IPS-NIHi7 (cell line): ENCODE data around the gene BBS9.
A peak's percentile ranks its signal among the peaks of the same experiment; 100 is the strongest.
"Not testable (repeated sequence)": the region's sequence is repeated elsewhere in the genome, so short reads cannot be mapped to it uniquely, and the experiment has no call there.

Experiments
- DNase-seq: peaks from one replicate; pipeline ENCODE4 v3.0.0; 2012; ENCODE audit warnings: mixed read lengths; ENCODE audit errors: extremely low spot score

Gene BBS9

DNA sequence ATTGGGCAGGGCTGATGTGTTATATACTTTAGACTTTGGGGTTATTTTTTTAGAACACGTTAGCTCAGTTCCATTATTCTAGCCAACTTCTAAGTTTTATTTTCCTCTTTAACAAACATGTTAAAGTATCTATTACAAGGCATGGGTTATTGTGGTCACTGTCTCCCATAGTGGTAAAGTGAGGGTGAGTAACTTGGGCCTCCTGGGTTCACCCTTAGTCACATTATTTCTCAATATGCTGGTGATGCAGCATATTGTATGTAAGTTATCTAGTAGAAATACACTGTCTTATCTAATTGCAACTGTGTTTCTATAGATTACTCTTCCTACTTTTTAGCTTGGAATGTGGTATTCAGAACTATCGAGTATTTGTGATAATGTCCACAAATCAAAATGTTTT, 65.9 kb downstream of the BBS9 start:
- no peak for DNase-seq

DNA sequence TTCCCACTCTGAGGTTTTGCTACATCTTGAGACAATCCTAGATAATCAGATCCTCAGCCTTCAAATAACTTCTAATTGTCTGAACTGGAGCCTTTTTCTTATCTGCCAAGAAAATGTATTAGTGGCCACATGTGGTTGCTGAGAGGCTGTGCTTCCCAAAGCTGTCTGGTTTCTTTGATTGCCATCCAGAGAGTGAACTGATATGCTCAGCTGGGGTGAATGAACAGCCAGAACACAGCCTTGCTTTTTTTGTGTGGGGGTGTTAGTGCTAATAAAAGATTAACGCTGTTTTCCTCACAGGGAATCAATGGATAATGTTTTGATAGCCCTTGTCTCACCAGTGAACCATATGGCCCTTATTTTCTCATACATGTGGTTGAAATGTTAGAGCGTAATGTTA, 66.9 kb downstream of the BBS9 start:
- no peak for DNase-seq

DNA sequence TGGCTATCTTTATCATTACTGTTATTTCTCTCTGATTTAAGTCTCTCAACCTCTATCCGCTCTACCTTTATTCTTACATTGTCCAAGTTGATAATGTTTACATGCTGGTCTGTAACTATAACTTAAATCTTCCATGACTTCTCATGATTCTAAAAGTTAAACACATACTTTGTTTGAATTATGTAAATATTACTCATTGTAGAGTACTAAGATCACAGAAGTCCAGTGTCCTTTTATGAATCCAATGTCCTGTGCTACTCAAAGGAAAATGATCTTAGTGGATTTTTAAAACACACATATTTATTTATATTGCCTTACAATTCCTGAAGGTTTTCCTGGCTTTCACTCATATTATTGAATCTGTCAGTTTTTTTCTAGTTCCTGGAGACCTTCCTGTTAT, 70.9 kb downstream of the BBS9 start:
- DNase-seq, result no peak

DNA sequence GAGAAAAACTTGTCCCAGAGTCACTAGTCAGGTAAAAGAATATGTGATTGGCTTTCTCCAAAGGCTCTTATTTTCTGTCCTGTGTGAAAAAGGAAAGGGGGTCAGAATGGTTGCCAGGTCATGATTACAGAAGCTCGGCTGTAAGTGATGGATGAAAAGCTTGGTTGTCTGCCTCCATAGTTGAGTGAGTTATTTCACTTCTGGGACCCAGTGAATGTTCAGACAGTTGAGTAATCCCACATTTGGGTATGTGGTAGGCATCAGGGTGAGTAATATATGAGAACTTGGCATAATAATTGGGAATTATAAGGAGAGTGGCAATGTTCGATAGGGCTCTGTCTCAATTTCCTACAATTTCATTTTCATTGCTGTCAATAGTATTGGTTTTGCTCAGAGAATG, 72.5 kb downstream of the BBS9 start:
- DNase-seq, result no peak

DNA sequence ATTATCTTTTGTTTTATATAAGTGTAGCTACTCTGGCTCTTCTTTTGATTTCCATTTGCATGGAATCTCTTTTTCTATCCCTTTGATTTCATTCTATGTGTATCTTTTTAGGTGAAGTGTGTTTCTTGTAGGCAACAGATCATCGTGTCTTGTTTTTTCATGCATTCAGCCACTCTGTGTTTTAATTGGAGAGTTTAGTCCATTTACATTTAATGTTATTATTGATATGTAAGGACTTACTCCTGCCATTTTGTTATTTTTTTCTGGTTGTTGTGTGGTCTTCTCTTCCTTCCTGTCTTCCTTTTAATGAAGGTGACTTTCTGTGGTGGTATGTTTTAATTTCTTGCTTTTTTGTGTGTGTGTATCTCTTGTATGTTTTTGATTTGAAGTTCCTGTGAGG, 81.6 kb downstream of the BBS9 start:
- no peak for DNase-seq

DNA sequence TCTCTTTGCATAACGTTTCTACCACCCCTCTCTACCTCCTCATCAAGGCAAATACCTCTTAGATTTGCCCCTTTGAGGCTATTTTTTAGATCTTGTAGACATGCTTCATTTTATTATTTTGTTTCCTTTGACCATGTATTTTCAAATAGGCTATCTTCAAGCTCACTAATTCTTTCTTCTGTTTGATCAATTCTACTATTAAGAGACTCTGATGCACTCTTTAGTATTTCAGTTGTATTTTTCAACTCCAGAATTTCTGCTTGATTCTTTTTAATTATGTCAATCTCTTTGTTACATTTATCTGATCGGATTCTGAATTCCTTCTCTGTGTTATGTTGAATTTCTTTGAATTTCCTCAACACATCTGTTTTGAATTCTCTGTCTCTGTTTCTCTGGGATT, 82.8 kb downstream of the BBS9 start:
- DNase-seq, result no peak

DNA sequence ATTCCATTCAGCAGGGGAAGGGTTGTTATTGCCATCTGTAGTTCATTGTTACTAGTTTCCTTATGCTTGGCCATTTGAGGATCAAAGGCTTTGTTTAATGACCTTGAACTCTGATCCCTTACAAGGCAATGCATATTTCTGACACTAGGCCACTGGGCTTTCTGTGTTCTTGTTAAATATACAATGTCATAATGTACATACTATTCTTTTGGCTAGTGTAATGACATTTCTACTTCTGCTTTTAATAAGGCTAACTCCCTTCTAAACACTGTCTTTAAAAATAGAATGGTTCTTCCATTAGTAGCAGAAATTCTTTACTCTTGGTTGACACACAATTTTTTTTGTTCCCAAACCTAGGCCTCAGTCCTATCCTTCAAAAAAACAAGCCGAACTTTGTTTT, 86.6 kb downstream of the BBS9 start:
- DNase-seq, result no peak

DNA sequence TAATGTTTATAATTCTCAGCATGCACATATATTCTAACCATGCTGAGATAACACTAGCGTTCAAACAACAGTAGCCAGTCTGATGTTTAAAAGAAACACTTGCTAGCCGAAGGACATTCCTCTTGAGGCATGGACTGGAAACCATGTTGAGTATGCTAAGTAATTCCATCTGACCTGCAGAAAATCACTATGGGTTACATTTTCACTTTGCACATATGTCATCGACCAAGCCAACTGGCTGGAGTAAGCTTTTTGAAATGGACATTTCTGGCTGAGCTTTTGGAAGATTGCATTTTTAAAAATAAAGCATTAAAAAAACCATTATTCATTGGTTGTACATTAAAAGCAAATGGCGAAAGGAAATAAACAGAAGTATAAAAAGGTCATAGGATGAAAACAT, 88.2 kb downstream of the BBS9 start:
- no peak for DNase-seq

DNA sequence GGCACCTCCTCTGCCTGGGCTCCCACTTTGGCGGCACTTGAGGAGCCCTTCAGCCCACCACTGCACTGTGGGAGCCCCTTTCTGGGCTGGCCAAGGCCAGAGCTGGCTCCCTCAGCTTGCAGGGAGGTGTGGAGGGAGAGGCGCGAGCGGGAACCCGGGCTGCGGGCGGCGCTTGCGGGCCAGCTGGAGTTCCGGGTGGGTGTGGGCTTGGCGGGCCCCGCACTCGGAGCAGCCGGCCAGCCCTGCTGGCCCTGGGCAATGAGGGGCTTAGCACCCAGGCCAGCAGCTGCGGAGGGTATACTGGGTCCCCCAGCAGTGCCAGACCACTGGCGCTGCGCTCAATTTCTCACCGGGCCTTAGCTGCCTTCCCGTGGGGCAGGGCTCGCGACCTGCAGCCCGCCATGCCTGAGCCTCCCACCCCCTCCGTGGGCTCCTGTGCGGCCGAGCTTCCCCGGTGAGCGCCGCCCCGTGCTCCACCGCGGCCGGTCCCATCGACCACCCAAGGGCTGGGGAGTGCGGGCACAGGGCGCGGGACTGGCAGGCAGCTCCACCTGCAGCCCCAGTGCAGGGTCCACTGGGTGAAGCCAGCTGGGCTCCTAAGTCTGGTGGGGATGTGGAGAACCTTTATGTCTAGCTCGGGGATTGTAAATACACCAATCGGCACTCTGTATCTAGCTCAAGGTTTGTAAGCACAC, 89.6 kb downstream of the BBS9 start:
- DNase-seq, result not testable (repeated sequence)

DNA sequence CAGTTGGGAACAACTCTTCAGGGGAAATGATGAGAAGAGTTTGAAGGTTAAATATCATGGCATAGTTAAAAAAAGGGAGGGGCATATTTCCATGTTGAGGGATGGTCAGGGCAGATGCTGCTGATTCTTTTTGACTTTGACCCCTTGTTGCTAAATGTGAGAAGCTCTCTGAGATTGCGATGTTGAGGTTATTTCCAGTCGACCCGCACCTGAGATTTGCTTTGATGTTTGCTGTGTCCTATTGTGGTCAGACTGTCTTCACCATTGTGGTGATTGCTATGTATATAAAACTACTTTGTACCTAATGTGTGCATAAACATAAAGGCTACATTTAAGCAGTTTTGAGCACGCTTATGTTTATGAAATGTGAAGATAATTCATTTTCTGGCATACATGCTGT, 90.9 kb downstream of the BBS9 start:
- DNase-seq, result no peak

DNA sequence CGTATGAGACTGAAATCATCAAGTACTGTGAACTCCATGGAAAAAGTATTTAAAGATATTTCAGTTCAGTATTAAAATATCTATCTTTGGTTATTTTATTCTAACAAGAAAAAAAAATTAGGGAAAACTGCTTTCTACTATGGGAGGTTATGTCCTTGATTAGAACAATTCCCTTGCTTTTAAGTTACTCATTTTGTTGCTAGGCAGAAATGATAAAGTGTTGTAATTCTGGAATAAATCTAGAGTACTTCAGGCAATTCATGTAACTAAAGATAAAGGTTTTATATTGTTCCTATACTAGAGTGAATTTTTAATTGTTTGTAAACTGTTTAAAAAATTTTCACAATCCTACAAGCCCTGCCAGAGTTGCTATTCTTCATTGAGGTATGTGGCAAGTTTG, 92.0 kb downstream of the BBS9 start:
- DNase-seq, result no peak

DNA sequence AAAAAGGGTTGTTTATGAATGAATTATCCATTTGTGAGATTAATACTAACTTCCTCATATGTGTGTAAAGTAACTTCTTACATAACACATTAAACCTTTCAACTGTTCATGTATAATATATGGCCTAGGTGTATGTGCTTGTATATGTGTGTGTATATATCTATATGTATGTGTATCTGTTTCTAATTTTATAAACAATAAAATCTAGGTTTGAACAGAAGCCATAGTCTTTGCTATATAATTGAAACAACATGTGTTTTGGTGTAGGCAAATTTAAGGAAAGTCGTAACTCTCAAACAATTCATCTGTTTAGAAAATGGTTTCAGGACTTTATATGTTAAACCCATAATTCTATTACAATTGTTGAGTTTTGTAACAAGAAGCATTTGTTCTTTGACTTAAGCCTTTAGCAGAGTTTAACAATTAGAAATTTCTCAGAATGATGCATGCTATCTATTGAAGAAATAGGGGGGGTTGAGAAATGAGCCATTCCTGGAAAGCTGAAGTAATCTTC, 103.3 kb downstream of the BBS9 start:
- DNase-seq, result no peak

DNA sequence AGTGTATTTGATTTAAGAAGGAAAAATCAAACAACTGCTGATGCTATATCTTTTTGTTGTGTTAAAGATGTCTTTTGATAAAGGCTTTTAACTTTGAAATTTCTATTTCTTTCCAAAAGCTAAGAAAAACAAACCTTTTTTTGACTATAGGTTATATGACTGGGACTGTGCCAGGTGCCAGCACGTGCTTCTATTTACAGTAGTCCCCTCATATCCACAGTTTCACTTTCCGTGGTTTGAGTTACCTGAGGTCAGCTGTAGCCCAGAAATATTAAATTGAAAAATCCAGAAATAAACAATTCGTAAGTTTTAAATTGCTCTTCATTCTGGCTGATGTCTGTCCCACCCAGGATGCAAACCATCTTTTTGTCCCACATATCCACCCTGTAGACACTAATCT, 104.3 kb downstream of the BBS9 start:
- no peak for DNase-seq

DNA sequence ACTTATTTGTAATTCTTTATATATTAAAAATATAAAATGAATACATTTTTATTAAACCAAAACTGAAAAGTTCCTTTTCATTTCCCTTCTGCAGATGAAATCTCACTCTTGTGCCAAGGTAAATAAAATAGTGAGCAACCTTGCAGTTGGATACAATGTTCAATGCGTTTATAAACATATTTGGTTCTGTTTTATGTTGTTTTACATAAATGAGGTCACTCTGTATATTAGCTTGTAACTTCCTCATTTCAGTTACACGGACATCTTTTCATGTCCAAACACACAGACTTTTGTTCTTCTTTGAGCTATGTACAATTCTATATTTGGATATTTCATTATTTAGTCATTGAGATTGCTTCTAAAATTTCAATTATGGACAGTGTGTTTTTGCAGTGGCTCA, 107.7 kb downstream of the BBS9 start:
- no peak for DNase-seq

DNA sequence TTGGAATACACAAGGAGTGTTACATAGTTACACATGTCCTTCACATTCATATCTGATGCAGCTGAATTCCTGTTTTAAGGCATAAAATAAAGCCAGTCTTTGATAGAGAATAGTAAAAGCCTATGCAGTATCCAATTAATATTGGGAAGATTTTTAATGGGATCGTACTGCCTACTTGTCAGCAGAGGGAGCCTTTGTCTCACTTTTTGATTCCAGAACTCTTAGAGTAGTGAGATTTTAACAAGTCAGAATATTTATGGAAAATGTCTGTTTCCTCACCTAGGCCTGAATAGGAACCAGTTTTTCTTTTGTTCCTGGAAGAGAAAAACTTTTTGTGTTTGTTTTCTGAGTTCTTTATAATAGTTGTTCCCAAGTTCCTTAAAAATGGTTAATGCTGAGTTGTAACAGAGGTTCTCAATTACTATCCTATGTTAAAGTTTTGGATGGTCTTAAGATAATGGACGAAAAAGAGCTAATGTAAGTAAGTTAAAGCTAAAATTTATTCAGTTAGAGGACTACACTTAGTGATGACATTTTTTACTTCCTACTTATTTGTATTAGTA, 114.0 kb downstream of the BBS9 start:
- DNase-seq, result peak; percentile 50

DNA sequence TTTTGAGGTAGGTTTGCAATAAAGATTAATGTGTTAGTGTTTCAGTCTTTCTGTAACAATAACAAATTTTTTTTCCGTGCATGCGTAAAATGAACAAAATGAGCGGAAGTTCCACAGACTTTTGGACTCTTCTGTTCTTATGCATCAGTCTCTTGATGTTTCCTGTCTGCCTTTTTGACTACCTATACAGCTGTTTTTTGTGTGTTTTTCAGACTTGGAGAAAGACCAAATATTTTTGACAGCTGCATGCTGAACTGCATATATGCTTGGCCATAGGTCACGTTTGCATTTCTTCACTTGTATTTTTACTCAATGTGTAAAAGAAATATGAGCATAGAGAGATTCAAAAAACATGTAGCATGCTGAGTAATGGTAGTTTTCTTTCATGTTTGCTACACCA, 119.3 kb downstream of the BBS9 start:
- no peak for DNase-seq

DNA sequence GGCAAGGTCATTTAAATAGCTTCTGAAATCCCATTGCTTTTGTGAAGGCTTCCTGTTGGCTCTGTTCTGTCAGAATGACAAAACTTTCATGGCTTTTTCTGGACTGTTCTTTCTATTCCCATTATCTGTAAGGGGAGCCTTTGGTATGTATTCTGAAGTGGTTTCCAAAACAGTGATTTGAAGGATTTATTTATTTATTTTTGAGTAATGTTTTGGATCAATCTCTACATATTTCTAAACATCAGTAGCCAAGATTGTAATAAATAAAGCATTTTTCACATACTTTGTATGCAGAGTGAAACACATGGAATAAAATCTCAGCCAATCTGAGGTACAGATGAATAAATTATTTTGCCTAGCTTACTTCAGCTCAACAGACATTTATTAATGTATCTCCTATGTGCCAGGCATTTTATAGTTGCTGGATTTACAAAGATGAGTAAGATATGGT, 121.1 kb downstream of the BBS9 start:
- no peak for DNase-seq

DNA sequence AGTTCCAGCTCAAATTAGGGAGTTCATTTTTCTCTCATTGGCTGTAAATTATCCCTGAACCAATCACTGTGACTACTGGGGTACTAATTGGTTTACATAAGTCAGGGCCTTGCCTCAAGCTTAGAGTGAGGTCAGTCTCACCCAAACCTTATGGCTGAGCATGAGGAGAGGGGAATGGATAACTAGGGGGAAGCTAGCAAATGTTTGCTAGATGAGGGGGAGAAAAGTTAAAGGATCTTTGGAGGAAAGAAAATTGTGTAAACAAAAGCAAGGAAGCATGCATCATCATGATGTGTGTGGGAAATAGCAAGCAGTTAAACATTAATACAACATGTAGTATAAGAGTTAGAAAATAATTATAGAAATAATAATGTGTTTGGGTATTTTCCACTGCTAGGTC, 121.9 kb downstream of the BBS9 start:
- no peak for DNase-seq

DNA sequence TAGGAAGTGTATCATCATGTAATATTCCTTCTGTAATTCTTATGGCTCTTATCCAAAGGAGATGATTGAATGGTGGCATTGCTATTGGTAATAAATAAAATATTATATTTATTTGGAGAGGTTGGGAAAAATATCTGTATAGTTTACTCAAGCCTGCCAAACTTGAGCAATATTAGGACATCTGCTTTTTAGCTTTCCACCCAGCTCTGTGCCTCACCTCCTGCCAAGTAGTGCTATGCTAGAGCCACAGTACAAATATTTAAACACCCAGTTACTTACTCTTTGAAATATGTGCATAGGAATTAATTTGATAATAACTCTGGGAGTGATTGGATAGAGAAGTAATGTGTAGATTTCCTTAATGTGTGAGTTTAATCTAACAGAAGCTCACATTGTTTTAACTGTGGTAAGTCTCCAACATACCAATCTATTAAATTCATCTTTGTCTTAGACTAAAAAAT, 129.2 kb downstream of the BBS9 start:
- no peak for DNase-seq

DNA sequence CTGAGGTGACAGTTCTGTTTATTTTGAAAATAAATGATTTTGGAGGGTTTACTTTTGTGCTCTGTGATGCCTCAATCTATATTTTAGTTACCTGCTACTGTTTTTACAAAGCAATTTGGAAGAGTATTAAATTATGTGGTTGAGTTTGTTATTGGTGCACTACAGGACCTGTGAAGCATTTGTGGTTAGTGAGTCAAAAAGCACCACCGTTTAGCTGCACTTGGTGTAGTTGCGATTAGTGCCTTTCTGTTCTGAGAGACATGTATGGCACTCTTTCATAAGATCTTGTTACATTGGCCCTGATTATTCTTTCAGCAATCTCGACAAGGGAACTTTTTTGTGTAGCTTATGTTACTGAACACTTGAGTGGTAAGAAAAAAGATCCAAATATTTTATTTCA, 132.2 kb downstream of the BBS9 start:
- no peak for DNase-seq

DNA sequence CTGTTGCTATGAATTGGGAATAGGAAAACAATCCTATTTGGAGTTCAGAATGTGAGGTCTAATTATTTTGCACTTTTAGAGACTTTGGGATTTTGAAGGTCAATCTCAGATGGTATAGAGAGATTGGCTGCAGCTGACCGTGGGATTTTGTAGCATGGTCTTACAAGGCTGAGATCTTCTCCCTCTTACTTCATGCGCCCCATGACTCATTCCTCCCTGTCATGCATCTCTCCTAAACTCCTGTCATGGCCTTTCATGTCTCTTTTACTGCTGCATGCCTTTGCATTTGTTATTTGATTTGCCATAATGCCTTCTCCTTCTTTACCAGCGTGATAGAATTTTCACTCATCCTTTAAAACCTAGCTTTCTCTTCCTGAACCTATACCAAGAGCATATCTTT, 133.1 kb downstream of the BBS9 start:
- DNase-seq, result peak; percentile 17

DNA sequence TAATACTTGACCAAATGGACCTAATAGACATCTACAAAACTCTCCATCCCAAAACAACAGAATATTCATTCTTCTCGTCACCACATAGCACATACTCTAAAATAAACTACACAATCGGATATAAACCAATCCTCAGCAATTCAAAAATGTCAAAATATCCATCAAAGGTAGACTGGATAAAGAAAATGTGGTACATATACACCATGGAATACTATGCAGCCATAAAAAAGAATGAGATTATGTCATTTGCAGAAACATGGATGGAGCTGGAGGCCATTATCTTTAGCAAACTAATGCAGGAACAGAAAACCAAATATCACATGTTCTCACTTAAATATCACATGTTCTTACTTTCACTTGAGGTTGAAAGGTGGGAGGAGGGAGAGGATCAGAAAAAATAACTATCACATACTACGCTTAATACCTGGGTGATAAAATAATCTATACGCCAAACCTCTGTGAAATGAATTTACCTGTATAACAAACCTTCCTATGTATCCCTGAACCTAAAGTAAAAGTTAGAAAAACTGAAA, 142.5 kb downstream of the BBS9 start:
- DNase-seq, result not testable (repeated sequence)

DNA sequence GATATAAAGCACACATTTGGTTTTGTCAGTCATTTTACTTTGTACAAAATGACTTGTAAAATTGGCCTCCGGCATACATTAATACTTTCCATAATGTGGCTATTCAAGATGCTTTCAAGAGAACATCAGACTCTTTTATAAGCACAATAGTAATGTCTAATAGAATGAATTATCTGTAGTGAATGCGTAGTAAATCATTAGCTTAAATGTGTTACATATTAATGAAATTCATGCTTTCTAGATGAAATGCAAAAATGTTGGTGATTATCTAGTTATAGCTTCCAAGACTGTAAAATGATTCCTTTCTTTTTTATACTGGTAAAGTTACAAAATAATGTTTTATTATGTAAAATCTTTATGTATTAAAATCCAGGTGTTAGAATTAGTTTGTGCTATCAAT, 144.0 kb downstream of the BBS9 start:
- no peak for DNase-seq
